ENCODE results near the gene PPDPF. TPM values are rescaled to one million over a fixed set of nuclear protein-coding genes. Genes with fewer than 3 reads are reported as not detected.

PPDPF gene
- total and polyA plus RNA-seq, 4 donors = 36.9 to 545 (median 474) TPM

DNA sequence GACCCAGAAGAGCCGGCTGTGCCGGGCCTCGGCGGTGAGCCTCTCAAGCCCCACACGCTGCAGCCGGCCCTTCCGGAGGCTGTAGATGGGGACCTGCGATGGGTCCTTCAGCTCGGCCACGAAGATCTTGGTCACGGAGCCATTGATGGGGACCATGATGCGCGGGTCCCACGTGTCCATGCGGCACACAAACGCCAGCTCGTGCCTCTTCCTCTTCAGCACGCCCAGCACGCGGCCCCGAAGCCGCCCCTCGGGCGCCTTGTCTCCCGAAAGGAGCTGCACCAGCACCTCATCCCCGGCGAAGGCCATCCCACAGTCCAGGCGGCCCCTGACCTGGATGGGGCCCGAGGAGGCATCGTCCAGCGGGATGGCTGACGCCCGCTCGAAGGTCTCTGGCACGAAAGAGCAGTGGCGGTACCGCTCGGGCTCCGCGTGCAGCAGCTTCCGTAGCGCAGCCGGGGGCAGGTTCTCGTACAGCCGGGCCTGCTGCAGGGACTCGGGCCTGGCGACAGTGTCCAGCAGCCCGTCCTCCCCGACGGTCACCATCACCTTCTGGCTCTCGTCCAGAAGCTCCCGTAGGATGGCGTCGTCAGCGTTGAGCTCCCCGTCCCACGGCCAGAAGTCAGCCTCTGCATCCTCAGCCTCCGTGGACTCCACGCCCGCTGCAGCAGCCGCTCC lies 44.6 kb downstream of the PPDPF start:
- 97 to 98% methylated on average over 61 of the region's 61 CpGs for WGBS, 2 donors

DNA sequence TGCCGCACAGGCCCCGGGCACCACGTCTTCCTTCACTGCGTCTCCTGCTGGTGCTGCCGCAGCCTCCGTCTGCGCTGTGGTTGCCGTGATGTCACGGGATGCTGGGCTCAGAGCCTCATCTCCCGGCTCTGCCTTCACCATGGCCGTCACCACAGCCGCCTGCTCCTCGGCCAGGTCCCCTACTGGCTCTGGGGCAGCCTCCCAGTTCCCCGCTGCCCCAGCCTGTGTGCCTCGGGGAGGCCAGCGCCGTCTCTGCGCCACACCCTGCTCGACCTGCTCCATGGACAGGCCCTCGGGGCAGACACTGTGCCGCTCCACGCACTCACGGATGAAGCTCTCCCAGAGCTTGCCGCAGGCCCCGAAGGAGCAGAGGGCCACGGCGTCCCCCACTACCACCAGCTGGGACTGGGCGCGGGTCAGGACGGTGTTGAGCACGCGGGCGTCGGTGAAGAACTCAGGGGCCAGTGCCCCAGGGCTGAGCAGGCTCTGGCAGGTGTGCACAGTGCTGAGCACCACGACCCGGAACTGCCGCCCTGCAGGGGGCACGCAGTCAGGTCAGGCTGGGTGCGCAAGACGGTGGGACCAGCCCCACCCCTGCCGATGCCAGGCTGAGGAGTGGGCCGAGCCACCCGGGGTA lies 45.3 kb downstream of the PPDPF start:
- 96% methylated on average over 43 of the region's 43 CpGs for WGBS, 2 donors
- Histone ChIP-seq H3K4me3 (no peak overlapping the region), H3K27ac (ENCODE audit: low read depth in 1 of 2, low read length in 1 of 2) (no peak overlapping the region), H3K27me3 (ENCODE audit: control insufficient read depth in 3 of 3, insufficient read depth in 3 of 3, low read length in 2 of 3) (no peaks in the 10 kb centered on the region), H3K9me3 (ENCODE audit: control insufficient read depth in 4 of 4, insufficient read depth in 3 of 4, low read length in 3 of 4) (peaks cover 0 to 8% (median 0%) of the 10 kb centered on the region in 4 donors), H3K36me3 (ENCODE audit: control insufficient read depth in 4 of 4, insufficient read depth in 4 of 4, low read length in 4 of 4) (peaks cover 0 to 71% (median 3%) of the 10 kb centered on the region in 4 donors), H3K9ac (ENCODE audit: insufficient read depth in 1 of 2, low read length in 2 of 2) (no peak overlapping the region), H3K4me1 (ENCODE audit: control insufficient read depth in 5 of 5, insufficient read depth in 5 of 5, low read length in 5 of 5) (no peaks in the 10 kb centered on the region)
- DNase-seq = no peak
- TF ChIP-seq, protein P1, sequence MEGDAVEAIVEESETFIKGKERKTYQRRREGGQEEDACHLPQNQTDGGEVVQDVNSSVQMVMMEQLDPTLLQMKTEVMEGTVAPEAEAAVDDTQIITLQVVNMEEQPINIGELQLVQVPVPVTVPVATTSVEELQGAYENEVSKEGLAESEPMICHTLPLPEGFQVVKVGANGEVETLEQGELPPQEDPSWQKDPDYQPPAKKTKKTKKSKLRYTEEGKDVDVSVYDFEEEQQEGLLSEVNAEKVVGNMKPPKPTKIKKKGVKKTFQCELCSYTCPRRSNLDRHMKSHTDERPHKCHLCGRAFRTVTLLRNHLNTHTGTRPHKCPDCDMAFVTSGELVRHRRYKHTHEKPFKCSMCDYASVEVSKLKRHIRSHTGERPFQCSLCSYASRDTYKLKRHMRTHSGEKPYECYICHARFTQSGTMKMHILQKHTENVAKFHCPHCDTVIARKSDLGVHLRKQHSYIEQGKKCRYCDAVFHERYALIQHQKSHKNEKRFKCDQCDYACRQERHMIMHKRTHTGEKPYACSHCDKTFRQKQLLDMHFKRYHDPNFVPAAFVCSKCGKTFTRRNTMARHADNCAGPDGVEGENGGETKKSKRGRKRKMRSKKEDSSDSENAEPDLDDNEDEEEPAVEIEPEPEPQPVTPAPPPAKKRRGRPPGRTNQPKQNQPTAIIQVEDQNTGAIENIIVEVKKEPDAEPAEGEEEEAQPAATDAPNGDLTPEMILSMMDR (IDR thresholded peaks at IDR 0.05; ENCODE audit: control extremely low read depth, extremely low read depth) = no peak
- ATAC-seq (ENCODE audit: insufficient read depth, low FRiP score) = no peak

More for the DNA sequence above, 44.6 kb downstream of the PPDPF start:
- no peaks in the 10 kb centered on the region for H3K4me1 ChIP-seq (ENCODE audit: control insufficient read depth in 5 of 5, insufficient read depth in 5 of 5, low read length in 5 of 5)
- H3K27me3 ChIP-seq (ENCODE audit: control insufficient read depth in 3 of 3, insufficient read depth in 3 of 3, low read length in 2 of 3) = no peaks in the 10 kb centered on the region
- no peak for DNase-seq
- no peak for ATAC-seq (ENCODE audit: insufficient read depth, low FRiP score)
- TF ChIP-seq, protein P1 (IDR thresholded peaks at IDR 0.05; ENCODE audit: control extremely low read depth, extremely low read depth) = no peak
- H3K4me3 ChIP-seq = no peak overlapping the region
- no peak overlapping the region for H3K27ac ChIP-seq (ENCODE audit: low read depth in 1 of 2, low read length in 1 of 2)
- peaks cover 0 to 8% (median 0%) of the 10 kb centered on the region in 4 donors for H3K9me3 ChIP-seq (ENCODE audit: control insufficient read depth in 4 of 4, insufficient read depth in 3 of 4, low read length in 3 of 4)
- H3K36me3 ChIP-seq (ENCODE audit: control insufficient read depth in 4 of 4, insufficient read depth in 4 of 4, low read length in 4 of 4) = peaks cover 1 to 75% (median 5%) of the 10 kb centered on the region in 4 donors
- no peak overlapping the region for H3K9ac ChIP-seq (ENCODE audit: insufficient read depth in 1 of 2, low read length in 2 of 2)

DNA sequence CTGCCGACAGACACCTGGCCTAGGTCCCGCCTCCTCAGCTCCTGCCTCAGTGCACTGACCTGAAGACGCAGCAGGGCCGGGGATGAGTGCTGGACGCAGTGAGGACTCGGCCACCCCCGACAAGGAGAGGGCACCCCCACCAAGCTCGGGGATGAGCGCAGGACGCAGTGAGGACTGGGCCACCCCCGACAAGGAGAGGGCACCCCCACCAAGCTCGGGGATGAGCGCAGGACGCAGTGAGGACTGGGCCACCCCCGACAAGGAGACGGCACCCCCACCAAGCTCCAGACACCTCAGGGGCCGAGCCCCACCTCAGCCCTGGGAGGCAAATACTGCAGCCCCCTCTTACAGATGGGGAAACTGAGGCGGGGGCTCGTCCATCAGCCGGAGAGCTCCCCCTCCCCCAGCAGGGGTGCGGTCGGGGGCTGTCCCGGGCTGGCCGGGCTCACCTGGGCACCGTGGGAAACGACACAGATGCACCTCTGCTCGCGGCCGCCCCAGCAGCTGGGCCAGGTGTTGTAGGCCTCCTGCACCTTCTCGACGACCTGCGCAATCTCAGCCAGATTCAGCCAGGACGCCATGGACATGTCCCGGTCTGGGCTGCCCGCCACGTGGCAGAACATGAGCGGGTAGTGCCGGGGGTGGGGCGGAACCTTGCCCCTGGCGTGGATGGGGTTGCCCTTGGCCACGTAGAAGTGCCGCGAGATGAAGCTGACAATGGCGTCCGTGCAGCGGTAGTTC lies 46.0 kb downstream of the PPDPF start:
- Histone ChIP-seq H3K9ac (ENCODE audit: insufficient read depth in 1 of 2, low read length in 2 of 2) (no peak overlapping the region), H3K9me3 (ENCODE audit: control insufficient read depth in 4 of 4, insufficient read depth in 3 of 4, low read length in 3 of 4) (peaks cover 0 to 8% (median 0%) of the 10 kb centered on the region in 4 donors), H3K27me3 (ENCODE audit: control insufficient read depth in 3 of 3, insufficient read depth in 3 of 3, low read length in 2 of 3) (no peaks in the 10 kb centered on the region), H3K4me1 (ENCODE audit: control insufficient read depth in 5 of 5, insufficient read depth in 5 of 5, low read length in 5 of 5) (no peaks in the 10 kb centered on the region), H3K36me3 (ENCODE audit: control insufficient read depth in 4 of 4, insufficient read depth in 4 of 4, low read length in 4 of 4) (peaks cover 0 to 64% (median 3%) of the 10 kb centered on the region in 4 donors), H3K27ac (ENCODE audit: low read depth in 1 of 2, low read length in 1 of 2) (no peak overlapping the region), H3K4me3 (no peak overlapping the region)
- no peak for DNase-seq
- WGBS, 2 donors = 89 to 92% methylated on average over 42 to 46 of the region's 46 CpGs
- TF ChIP-seq, protein P1 (IDR thresholded peaks at IDR 0.05; ENCODE audit: control extremely low read depth, extremely low read depth) = no peak
- no peak for ATAC-seq (ENCODE audit: insufficient read depth, low FRiP score)

Data from lung (tissue), 12 donors.